ENCODE measurements around the gene KLK6. TPM values are rescaled to one million over a fixed set of nuclear protein-coding genes. Genes with fewer than 3 reads are reported as not detected.

Gene KLK6
- total RNA-seq, 4 donors from 2014 or later, result not detected

GRCh38 chr19:50931023-50931422, 38.4 kb downstream of the KLK6 start:
- no peak overlapping the region for H3K4me3 ChIP-seq (replicated peaks in 1 of 3)
- no peak overlapping the region for H3K27ac ChIP-seq
- intact Hi-C loops (cut with DNase I), result no loop called here
- H3K4me1 ChIP-seq, result peaks cover 0 to 3% of the 10 kb centered on the region in 2 donors
- H3K9me3 ChIP-seq, result no peaks in the 10 kb centered on the region
- no peaks in the 10 kb centered on the region for H3K27me3 ChIP-seq
- no peak for DNase-seq
- TF ChIP-seq, protein P1, sequence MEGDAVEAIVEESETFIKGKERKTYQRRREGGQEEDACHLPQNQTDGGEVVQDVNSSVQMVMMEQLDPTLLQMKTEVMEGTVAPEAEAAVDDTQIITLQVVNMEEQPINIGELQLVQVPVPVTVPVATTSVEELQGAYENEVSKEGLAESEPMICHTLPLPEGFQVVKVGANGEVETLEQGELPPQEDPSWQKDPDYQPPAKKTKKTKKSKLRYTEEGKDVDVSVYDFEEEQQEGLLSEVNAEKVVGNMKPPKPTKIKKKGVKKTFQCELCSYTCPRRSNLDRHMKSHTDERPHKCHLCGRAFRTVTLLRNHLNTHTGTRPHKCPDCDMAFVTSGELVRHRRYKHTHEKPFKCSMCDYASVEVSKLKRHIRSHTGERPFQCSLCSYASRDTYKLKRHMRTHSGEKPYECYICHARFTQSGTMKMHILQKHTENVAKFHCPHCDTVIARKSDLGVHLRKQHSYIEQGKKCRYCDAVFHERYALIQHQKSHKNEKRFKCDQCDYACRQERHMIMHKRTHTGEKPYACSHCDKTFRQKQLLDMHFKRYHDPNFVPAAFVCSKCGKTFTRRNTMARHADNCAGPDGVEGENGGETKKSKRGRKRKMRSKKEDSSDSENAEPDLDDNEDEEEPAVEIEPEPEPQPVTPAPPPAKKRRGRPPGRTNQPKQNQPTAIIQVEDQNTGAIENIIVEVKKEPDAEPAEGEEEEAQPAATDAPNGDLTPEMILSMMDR (IDR thresholded peaks at IDR 0.05), result no peak
- no peaks in the 10 kb centered on the region for H3K36me3 ChIP-seq

DNA sequence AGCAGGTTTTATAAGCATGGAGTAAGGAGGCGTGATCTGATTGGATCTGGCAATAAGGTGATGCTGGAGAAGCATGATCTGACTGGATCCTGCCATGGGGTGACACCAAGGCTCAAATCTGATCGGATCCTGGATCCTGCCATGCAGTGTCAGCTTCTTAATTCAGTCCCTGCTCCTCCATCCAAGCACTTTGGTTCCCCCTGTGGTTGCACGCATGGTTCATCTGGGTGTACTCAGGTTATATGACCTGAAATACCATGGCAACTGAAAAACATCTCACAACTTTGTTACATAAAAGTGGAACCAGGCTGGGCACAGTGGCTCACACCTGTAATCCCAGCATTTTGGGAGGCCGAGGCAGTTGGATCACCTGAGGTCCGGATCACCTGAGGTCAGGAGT, 40.6 kb downstream of the KLK6 start:
- TF ChIP-seq, protein P1 (IDR thresholded peaks at IDR 0.05), result no peak
- TF ChIP-seq POLR2A (IDR thresholded peaks at IDR 0.05), result no peak
- Histone ChIP-seq H3K4me1 (peaks cover 0 to 3% of the 10 kb centered on the region in 2 donors), H3K27me3 (no peaks in the 10 kb centered on the region), H3K4me3 (replicated peaks in 1 of 3) (no peak overlapping the region), H3K27ac (no peak overlapping the region), H3K9me3 (no peaks in the 10 kb centered on the region), H3K36me3 (no peaks in the 10 kb centered on the region)
- DNase-seq, result no peak
- 72 to 81% methylated on average over 5 of the region's 5 CpGs for WGBS, 2 donors
- intact Hi-C loops (cut with DNase I), result no loop called here

DNA sequence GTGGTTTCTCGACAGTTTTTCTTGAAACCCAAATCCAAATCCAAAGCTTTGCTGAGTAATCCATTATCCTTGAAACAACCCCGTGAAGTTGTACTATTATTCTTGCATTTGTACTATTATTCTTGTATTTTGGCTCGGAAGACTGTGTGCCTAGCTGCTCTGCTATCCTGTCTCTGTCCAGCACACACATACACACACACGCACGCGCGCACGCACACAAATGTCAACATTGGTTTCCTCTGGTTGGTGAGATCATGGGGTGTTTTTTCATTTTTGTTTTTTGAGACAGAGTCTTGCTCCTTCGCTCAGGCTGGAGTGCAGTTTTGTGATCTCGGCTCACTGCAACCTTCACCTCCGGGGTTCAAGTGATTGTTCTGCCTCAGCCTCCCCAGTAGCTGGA, 43.2 kb downstream of the KLK6 start:
- H3K27me3 ChIP-seq, result no peaks in the 10 kb centered on the region
- no peaks in the 10 kb centered on the region for H3K36me3 ChIP-seq
- intact Hi-C loops (cut with DNase I), result no loop called here
- DNase-seq, result no peak
- H3K4me3 ChIP-seq (replicated peaks in 1 of 3), result no peak overlapping the region
- no peak overlapping the region for H3K27ac ChIP-seq
- TF ChIP-seq, protein P1 (IDR thresholded peaks at IDR 0.05), result no peak
- no peak for TF ChIP-seq POLR2A (IDR thresholded peaks at IDR 0.05)
- H3K9me3 ChIP-seq, result no peaks in the 10 kb centered on the region
- 69 to 77% methylated on average over 11 of the region's 11 CpGs for WGBS, 2 donors
- H3K4me1 ChIP-seq, result peaks cover 3 to 12% of the 10 kb centered on the region in 2 donors

- Histone ChIP-seq H3K4me1 (peaks cover 3 to 13% of the 10 kb centered on the region in 2 donors), H3K4me3 (replicated peaks in 1 of 3) (no peak overlapping the region), H3K36me3 (no peaks in the 10 kb centered on the region), H3K27me3 (no peaks in the 10 kb centered on the region), H3K9me3 (no peaks in the 10 kb centered on the region), H3K27ac (no peak overlapping the region)
- WGBS, 2 donors, result 91 to 96% methylated on average over 2 of the region's 2 CpGs
- DNase-seq, result no peak
- intact Hi-C loops (cut with DNase I), result no loop called here
- no peak for TF ChIP-seq POLR2A (IDR thresholded peaks at IDR 0.05)
- TF ChIP-seq, protein P1 (IDR thresholded peaks at IDR 0.05), result no peak
Observed at GRCh38 chr19:50925734-50926133, 43.7 kb downstream of the KLK6 start.

- WGBS, 2 donors, result 57 to 60% methylated on average over 6 of the region's 6 CpGs
- no peaks in the 10 kb centered on the region for H3K9me3 ChIP-seq
- no peak for DNase-seq
- intact Hi-C loops (cut with DNase I), result loop anchor here (5.0 kb wide), 1 partner anchor 127 kb away; no protein-coding TSS in a partner anchor
- H3K4me3 ChIP-seq (replicated peaks in 1 of 3), result no peak overlapping the region
- H3K27ac ChIP-seq, result no peak overlapping the region
- no peaks in the 10 kb centered on the region for H3K36me3 ChIP-seq
- H3K27me3 ChIP-seq, result no peaks in the 10 kb centered on the region
- peaks cover 3 to 15% of the 10 kb centered on the region in 2 donors for H3K4me1 ChIP-seq
- TF ChIP-seq, protein P1 (IDR thresholded peaks at IDR 0.05), result no peak
- no peak for TF ChIP-seq POLR2A (IDR thresholded peaks at IDR 0.05)
Observed at GRCh38 chr19:50924586-50924985, 44.8 kb downstream of the KLK6 start.

Data from thyroid gland (tissue), 4 donors.